Gastrocnemius medialis (tissue), 4 donors: ENCODE results near the gene ADAMTSL3. TPM values are rescaled to one million over a fixed set of nuclear protein-coding genes. Genes with fewer than 3 reads are reported as not detected.

Experiments used
- ATAC-seq, 2 donors: fragments of 150-250 bp; one replicate each; pipeline ENCODE4 v1.9.1; 2016
- DNase-seq, 2 donors: peaks; one replicate each; pipeline ENCODE4 v3.0.0-alpha.2; 2019
- H3K27ac ChIP-seq, 4 donors: fragments of 200-600 bp; sonication (generic); 1 replicate in 1 of 4; 2 replicates in 3 of 4; pipeline ENCODE4 v1.5.1; 2016 to 2018; ENCODE audit warnings: mild to moderate bottlenecking in 2 of 4, moderate library complexity in 1 of 4
- H3K27me3 ChIP-seq, 3 donors: fragments of 200-600 bp; sonication (generic) in 2 of 3; 1 replicate in 1 of 3; 2 replicates in 2 of 3; pipeline versions ENCODE4 v1.5.1 to v1.6.0; 2016 to 2019; ENCODE audit warnings: mild to moderate bottlenecking in 1 of 3, moderate library complexity in 1 of 3
- H3K36me3 ChIP-seq, 2 donors: fragments of 200-600 bp; sonication (generic) in 1 of 2; one replicate each; pipeline ENCODE4 v1.5.1; 2017 to 2018
- H3K4me1 ChIP-seq, 2 donors: fragments of 200-600 bp; sonication (generic) in 1 of 2; one replicate each; pipeline ENCODE4 v1.5.1; 2016 to 2017; ENCODE audit warnings: mild to moderate bottlenecking in 2 of 2
- H3K4me3 ChIP-seq, 4 donors: fragments of 200-600 bp; sonication (generic) in 3 of 4; 1 replicate in 1 of 4; 2 replicates in 3 of 4; pipeline ENCODE4 v1.5.1; 2016 to 2019; ENCODE audit warnings: mild to moderate bottlenecking in 2 of 4
- H3K9me3 ChIP-seq, 3 donors: fragments of 200-600 bp; sonication (generic) in 2 of 3; 1 replicate in 1 of 3; 2 replicates in 2 of 3; pipeline ENCODE4 v1.5.1; 2016 to 2019
- POLR2A ChIP-seq, 2 donors: fragments of 450-650 bp; IDR thresholded peaks; one replicate each; pipeline ENCODE4 v1.6.1; 2017; ENCODE audit warnings: antibody characterized with exemption in 2 of 2, mild to moderate bottlenecking in 2 of 2, moderate library complexity in 2 of 2
- in situ Hi-C, 4 donors: fragments of 200-750 bp; cut with MboI; loops; one replicate each; pipeline versions ENCODE4 v1.15.0 to v1.8.0; 2017; ENCODE audit warnings: low sequenced_read_pairs in 4 of 4
- intact Hi-C: fragments of 100-400 bp; cut with DNase I; formaldehyde crosslinking; loops from one replicate; pipeline ENCODE4 v1.15.1; 2023; ENCODE audit warnings: low total_unique reads
- total RNA-seq, 4 donors: library from RNA; depleted of rRNA; stranded (reverse); fragments of >200 nt; gene quantifications; one replicate each; pipeline versions ENCODE4 v1.1.0 to v1.2.3, GENCODE V29; 2016
- TF ChIP-seq, protein P1 (sequence below), 5 experiments: fragments of 450-650 bp in 3 of 5; fragments of 200-600 bp in 2 of 5; sonication (generic) in 2 of 5; IDR thresholded peaks in 4 of 5; conservative IDR thresholded peaks in 1 of 5; 1 replicate in 4 of 5; 2 replicates in 1 of 5; pipeline ENCODE4 v1.5.1; 2016 to 2019; ENCODE audit warnings: antibody characterized with exemption in 5 of 5, mild to moderate bottlenecking in 3 of 5, moderate library complexity in 3 of 5

ADAMTSL3 gene
- total RNA-seq, 4 donors from 2014 or later, result 0.66 to 2.9 (median 0.76) TPM

DNA sequence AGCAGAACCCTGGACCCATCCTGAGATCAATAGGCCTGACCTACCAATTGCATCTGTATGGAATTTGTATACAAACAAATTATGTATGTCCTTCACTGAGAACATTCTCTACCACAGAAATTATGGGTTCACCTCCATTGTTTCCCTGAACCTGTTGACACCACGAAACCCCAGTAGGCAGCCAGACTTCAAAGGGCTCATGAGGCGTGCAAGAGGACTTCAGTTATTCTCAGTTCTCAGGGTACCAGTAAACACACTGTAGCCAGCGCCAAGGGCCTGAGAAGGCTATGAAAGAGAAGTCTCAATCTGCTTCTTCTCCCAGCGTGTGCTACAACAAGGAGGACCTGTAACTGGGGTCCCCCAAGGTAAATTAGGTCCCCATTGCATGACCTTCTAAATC, 326.7 kb downstream of the ADAMTSL3 start:
- Histone ChIP-seq H3K27ac (no peak overlapping the region), H3K9me3 (no peaks in the 10 kb centered on the region), H3K36me3 (no peaks in the 10 kb centered on the region), H3K4me1 (no peaks in the 10 kb centered on the region), H3K27me3 (no peaks in the 10 kb centered on the region), H3K4me3 (no peak overlapping the region)
- no peak for TF ChIP-seq POLR2A (IDR thresholded peaks at IDR 0.05)
- TF ChIP-seq, protein P1, sequence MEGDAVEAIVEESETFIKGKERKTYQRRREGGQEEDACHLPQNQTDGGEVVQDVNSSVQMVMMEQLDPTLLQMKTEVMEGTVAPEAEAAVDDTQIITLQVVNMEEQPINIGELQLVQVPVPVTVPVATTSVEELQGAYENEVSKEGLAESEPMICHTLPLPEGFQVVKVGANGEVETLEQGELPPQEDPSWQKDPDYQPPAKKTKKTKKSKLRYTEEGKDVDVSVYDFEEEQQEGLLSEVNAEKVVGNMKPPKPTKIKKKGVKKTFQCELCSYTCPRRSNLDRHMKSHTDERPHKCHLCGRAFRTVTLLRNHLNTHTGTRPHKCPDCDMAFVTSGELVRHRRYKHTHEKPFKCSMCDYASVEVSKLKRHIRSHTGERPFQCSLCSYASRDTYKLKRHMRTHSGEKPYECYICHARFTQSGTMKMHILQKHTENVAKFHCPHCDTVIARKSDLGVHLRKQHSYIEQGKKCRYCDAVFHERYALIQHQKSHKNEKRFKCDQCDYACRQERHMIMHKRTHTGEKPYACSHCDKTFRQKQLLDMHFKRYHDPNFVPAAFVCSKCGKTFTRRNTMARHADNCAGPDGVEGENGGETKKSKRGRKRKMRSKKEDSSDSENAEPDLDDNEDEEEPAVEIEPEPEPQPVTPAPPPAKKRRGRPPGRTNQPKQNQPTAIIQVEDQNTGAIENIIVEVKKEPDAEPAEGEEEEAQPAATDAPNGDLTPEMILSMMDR (IDR thresholded peaks at IDR 0.05 in 4 of 5, conservative IDR thresholded peaks at IDR 0.05 in 1 of 5), result no peak
- ATAC-seq (no peak), DNase-seq (no peak)
- in situ Hi-C loops (no loop called here), intact Hi-C loops (no loop called here)

GRCh38 chr15:83982748-83983147, 328.8 kb downstream of the ADAMTSL3 start:
- Histone ChIP-seq H3K4me1 (no peaks in the 10 kb centered on the region), H3K27ac (no peak overlapping the region), H3K36me3 (no peaks in the 10 kb centered on the region), H3K27me3 (no peaks in the 10 kb centered on the region), H3K4me3 (no peak overlapping the region), H3K9me3 (no peaks in the 10 kb centered on the region)
- intact Hi-C loops (no loop called here), in situ Hi-C loops (no loop called here)
- ATAC-seq (no peak), DNase-seq (no peak)
- TF ChIP-seq POLR2A (IDR thresholded peaks at IDR 0.05), result no peak
- TF ChIP-seq, protein P1 (IDR thresholded peaks at IDR 0.05 in 4 of 5, conservative IDR thresholded peaks at IDR 0.05 in 1 of 5), result no peak

DNA sequence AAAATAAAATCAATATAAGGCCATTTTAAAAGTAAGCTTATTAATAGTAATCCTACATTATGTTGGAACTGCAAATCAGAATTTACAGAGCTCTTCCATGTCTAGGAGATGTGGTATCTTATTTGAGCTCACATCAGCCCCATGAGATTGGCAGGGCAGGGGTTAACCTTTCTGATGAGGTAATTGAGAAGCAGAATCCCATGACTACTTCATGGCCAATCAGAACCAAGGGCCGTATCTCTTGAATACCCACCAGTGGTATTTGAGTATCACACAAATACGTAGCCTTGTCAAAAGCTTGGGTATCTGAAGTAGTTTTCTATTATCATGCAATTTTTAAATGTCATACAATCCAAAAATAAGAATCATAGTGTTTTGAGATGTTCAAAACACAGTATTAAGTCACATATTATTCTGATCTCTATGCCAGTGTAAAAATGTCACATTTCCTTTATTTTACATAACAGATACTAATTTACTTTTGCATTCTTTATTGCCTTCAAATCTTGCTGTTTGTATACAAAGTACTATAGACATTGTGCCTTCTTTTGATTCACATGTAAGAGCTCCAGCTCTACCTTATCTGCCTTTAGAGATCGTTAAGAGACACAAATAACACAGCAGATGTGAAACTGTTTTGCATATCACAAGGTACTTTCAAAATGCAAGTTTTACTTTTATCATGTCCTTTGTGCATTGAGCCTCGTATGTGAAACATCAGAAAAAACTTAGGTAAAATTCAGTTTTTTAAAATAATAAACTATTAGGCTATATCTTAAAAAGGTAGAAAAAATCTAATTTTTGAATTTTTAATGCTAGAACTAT, 329.9 kb downstream of the ADAMTSL3 start:
- H3K27ac ChIP-seq, result no peak overlapping the region
- H3K27me3 ChIP-seq, result no peaks in the 10 kb centered on the region
- H3K4me3 ChIP-seq, result no peak overlapping the region
- no peak for ATAC-seq
- H3K36me3 ChIP-seq, result no peaks in the 10 kb centered on the region
- no peak for DNase-seq
- intact Hi-C loops (no loop called here), in situ Hi-C loops (no loop called here)
- no peaks in the 10 kb centered on the region for H3K9me3 ChIP-seq
- TF ChIP-seq, protein P1 (IDR thresholded peaks at IDR 0.05 in 4 of 5, conservative IDR thresholded peaks at IDR 0.05 in 1 of 5), result no peak
- TF ChIP-seq POLR2A (IDR thresholded peaks at IDR 0.05), result no peak
- no peaks in the 10 kb centered on the region for H3K4me1 ChIP-seq

DNA sequence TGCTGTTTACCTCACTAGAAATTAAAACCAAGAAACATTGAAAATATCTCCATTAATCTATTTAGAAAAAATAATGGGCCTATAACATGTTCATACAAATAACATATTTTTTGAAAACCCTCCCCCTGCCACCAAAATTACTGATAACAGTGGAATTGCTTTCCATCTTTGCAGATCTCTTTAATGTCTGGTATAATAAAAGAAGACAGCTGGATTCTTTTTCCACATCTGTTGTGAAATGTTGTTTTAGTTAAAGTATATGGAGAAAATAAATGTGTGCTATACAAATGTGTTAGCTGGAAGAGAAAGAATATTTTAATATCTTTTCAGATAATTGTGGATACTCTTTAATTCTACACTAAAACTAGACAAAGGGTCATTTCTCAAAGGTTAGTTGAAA, 330.7 kb downstream of the ADAMTSL3 start:
- TF ChIP-seq, protein P1 (IDR thresholded peaks at IDR 0.05 in 4 of 5, conservative IDR thresholded peaks at IDR 0.05 in 1 of 5), result no peak
- no peak for TF ChIP-seq POLR2A (IDR thresholded peaks at IDR 0.05)
- DNase-seq, result no peak
- H3K27me3 ChIP-seq, result no peaks in the 10 kb centered on the region
- in situ Hi-C loops (no loop called here), intact Hi-C loops (no loop called here)
- H3K4me1 ChIP-seq, result no peaks in the 10 kb centered on the region
- H3K27ac ChIP-seq, result no peak overlapping the region
- ATAC-seq, result no peak
- H3K9me3 ChIP-seq, result no peaks in the 10 kb centered on the region
- no peaks in the 10 kb centered on the region for H3K36me3 ChIP-seq
- no peak overlapping the region for H3K4me3 ChIP-seq
